D721Med (cell line): Measurements from ENCODE around the gene PGGHG.
"Not testable (repeated sequence)": the region's sequence is repeated elsewhere in the genome, so short reads cannot be mapped to it uniquely, and the experiment has no call there.

Source experiments
- DNase-seq: peaks from one replicate; pipeline ENCODE4 v3.0.0; 2011; ENCODE audit warnings: low spot score; ENCODE audit not compliant: insufficient read length
- FAIRE-seq: peaks from 2 replicates; lab custom pipeline; 2011; peaks lifted over from hg19 to GRCh38; lab: Jason Lieb, UNC
- TF ChIP-seq, protein P1 (sequence below): IDR thresholded peaks from 2 replicates; pipeline ENCODE4 v1.5.1; 2012; ENCODE audit warnings: mild to moderate bottlenecking, control low read depth; ENCODE audit not compliant: insufficient read depth; ENCODE audit errors: missing control alignments

PGGHG gene

DNA sequence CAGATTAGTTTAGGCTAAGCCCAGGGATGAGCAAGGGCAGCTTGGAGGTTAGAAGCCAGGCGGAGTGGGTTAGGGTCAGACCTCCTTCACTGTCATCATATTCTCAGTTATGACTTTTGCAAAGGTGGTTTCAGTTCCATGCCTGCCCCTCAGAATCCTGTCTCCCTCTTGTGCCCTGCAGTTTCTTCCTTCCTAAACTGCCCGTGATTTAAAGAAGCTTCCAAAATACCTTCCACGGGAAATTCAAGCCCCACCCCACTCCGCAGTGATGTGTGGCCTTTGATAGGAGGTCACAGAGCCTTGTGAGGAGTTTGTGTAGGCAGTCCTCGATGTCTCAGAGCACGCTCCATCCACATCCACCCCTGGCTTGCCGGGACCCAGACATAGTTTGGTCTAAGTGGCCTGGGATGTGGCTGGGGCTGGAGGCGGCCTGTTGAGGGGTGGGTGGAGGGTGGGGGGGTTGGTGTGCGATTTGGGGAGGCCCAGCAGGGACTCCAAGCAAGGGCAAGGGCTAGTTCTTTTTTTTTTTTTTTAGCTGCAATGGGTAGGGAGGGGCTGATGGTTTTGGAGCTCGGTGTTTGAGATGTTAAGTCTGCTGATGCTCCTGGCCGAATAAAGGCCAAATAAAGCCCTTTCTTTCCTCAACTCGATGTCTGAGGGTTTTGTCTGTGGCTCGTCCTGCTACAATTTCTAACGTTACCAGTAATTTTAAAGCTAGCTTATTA, 23.3 kb downstream of the PGGHG start:
- FAIRE-seq (no peak), DNase-seq (no peak)
- TF ChIP-seq, protein P1, sequence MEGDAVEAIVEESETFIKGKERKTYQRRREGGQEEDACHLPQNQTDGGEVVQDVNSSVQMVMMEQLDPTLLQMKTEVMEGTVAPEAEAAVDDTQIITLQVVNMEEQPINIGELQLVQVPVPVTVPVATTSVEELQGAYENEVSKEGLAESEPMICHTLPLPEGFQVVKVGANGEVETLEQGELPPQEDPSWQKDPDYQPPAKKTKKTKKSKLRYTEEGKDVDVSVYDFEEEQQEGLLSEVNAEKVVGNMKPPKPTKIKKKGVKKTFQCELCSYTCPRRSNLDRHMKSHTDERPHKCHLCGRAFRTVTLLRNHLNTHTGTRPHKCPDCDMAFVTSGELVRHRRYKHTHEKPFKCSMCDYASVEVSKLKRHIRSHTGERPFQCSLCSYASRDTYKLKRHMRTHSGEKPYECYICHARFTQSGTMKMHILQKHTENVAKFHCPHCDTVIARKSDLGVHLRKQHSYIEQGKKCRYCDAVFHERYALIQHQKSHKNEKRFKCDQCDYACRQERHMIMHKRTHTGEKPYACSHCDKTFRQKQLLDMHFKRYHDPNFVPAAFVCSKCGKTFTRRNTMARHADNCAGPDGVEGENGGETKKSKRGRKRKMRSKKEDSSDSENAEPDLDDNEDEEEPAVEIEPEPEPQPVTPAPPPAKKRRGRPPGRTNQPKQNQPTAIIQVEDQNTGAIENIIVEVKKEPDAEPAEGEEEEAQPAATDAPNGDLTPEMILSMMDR, result no peak

DNA sequence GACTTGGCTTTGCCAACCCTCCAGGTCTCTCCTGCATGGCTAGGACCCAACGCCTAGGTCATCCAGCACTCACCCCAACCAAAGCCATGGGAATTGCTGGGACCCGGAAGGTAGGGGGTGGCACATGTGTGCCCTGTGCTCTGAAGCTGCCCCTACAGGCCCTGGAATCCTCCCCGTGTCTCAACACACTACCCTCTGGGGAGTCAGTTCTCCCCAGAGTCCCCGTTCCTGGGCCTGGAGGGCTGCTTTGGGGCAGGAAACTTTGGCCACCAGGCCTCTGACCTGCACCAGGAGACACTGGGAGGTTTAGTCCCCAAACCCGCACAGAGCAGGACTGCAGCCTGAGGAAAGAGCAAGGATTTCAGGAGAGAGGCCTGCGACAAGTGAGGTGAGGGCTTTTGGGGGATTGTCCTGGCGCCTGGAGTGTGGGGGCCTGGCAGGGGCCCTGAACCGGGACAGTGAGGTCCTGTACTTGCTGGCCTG, 24.4 kb downstream of the PGGHG start:
- TF ChIP-seq, protein P1, result no peak
- no peak for DNase-seq
- FAIRE-seq, result no peak

DNA sequence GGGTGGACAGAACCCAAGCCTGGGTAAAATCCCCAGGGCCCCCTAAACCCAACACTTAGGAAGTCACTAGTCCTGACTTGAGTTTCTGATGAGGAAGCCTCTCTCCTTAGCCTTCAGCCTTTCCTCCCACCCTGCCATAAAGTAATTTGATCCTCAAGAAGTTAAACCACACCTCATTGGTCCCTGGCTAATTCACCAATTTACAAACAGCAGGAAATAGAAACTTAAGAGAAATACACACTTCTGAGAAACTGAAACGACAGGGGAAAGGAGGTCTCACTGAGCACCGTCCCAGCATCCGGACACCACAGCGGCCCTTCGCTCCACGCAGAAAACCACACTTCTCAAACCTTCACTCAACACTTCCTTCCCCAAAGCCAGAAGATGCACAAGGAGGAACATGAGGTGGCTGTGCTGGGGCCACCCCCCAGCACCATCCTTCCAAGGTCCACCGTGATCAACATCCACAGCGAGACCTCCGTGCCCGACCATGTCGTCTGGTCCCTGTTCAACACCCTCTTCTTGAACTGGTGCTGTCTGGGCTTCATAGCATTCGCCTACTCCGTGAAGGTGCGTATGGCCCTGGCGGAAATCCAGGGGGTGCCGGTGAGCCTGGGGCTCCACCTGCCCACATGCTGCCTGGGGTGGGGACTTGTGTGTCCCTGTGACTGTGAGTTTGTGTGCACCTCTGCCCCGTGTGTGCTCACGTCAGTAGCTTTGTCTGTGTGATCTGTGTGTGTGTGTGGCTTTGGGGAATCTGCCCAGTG, 25.0 kb downstream of the PGGHG start, which contains the start of gene IFITM1:
IFITM1 (plus strand) TSS at position 254 of the 767 bp plus-strand sequence; CDS start at position 385, 131 bp downstream.
- DNase-seq (no peak), FAIRE-seq (no peak)
- TF ChIP-seq, protein P1, result no peak

DNA sequence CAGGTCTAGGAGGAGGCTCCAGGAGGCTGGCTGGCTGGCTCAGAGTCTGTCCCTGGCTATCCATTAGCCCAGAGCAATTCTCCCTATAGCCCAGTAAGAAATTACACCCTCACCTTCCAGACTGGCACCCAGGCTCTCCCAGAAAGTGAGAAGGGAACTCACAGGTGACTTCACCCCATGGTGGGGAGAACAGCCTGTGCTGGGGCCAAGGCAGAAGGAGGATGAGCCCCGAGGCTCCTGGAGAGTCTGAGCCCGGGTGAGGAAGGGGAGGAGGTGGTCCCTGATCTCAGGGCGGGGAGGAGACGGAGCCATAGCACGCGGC, 25.6 kb downstream of the PGGHG start:
- DNase-seq, FAIRE-seq: not testable (repeated sequence)

GRCh38 chr11:315051-315481, 26.1 kb downstream of the PGGHG start:
- FAIRE-seq (no peak), DNase-seq (no peak)
- TF ChIP-seq, protein P1, result no peak

DNA sequence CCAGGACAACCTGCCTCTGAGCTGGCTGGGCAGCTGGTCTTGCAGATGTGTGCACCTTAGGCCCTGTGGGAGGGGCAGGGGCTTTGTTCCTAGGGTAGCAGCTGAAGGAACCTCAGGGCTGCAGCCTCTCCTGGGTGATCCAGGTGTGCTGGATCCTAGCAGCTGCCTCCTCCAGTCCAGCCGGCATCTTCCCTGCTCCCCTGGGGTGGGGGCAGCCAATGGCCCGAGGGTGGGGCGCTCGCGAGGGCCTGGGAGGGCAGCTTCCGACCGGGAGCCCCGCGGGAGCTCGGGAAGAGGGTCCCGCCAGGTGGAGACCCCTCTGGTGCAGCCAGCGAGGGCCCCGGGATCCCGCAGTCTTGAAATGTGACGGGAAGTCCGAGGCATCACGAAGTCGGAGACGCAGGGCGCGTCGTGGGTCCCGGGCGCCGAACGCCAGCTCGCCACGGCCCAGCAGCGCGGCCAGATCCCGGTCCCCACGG, 26.6 kb downstream of the PGGHG start:
- FAIRE-seq (no peak), DNase-seq (no peak)
- TF ChIP-seq, protein P1, result no peak

GRCh38 chr11:316031-316701, 27.2 kb downstream of the PGGHG start:
- no peak for FAIRE-seq
- TF ChIP-seq, protein P1, result no peak
- DNase-seq, result no peak
